ENCODE data around the gene HSPA14. TPM values are rescaled to one million over a fixed set of nuclear protein-coding genes. Genes with fewer than 3 reads are reported as not detected.

HSPA14 gene
- total RNA-seq, 1 donor from 2014 or later, result 10.1 TPM

DNA sequence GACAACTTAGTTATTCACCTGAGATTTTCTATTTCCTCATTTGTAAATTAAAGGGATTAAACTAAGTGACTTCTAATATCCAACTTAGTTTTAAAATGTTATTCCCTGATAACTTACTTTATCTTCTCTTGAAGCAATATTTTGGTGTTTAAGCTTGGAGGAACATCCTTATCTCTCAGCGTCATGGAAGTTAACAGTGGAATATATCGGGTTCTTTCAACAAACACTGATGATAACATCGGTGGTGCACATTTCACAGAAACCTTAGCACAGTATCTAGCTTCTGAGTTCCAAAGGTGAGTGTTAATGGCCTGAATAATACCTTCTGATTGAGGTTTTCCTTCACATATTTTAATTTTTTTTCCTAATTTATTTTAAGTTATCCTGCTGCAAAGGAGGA is 14.1 kb downstream of the HSPA14 start:
- Mint-ChIP-seq H3K9me3 (ENCODE audit: unreplicated experiment) (no peaks in the 10 kb centered on the region), H3K36me3 (ENCODE audit: unreplicated experiment) (no peaks in the 10 kb centered on the region), H3K27me3 (ENCODE audit: unreplicated experiment) (no peaks in the 10 kb centered on the region), H3K4me3 (ENCODE audit: unreplicated experiment) (no peak overlapping the region), H3K4me1 (ENCODE audit: low read depth, unreplicated experiment) (no peaks in the 10 kb centered on the region), H3K27ac (ENCODE audit: unreplicated experiment) (no peak overlapping the region)
- no peak for DNase-seq
- TF ChIP-seq, protein P1, sequence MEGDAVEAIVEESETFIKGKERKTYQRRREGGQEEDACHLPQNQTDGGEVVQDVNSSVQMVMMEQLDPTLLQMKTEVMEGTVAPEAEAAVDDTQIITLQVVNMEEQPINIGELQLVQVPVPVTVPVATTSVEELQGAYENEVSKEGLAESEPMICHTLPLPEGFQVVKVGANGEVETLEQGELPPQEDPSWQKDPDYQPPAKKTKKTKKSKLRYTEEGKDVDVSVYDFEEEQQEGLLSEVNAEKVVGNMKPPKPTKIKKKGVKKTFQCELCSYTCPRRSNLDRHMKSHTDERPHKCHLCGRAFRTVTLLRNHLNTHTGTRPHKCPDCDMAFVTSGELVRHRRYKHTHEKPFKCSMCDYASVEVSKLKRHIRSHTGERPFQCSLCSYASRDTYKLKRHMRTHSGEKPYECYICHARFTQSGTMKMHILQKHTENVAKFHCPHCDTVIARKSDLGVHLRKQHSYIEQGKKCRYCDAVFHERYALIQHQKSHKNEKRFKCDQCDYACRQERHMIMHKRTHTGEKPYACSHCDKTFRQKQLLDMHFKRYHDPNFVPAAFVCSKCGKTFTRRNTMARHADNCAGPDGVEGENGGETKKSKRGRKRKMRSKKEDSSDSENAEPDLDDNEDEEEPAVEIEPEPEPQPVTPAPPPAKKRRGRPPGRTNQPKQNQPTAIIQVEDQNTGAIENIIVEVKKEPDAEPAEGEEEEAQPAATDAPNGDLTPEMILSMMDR (IDR thresholded peaks at IDR 0.05; ENCODE audit: partially characterized antibody, unreplicated experiment), result no peak

DNA sequence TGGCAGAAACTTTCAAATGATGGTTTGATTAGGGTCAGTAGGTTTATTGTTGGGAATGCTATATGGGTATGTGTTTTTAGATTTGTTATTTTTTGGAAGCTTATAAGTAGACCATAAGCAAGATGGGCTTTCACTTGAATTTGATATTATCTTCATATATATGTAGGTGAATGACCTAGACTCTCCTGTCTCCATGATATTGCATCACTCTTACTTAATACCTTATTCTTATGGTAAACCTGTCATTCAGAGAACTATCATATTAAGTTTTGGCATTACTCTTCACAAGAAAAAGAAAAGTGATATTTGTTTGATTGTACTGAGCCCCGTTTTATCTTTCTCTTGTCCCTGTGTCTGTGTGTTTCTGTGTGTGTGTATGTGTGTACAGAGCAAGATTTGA is 17.3 kb downstream of the HSPA14 start:
- no peak overlapping the region for H3K4me3 Mint-ChIP-seq (ENCODE audit: unreplicated experiment)
- DNase-seq, result no peak
- H3K9me3 Mint-ChIP-seq (ENCODE audit: unreplicated experiment), result no peaks in the 10 kb centered on the region
- H3K27me3 Mint-ChIP-seq (ENCODE audit: unreplicated experiment), result no peaks in the 10 kb centered on the region
- no peak overlapping the region for H3K27ac Mint-ChIP-seq (ENCODE audit: unreplicated experiment)
- TF ChIP-seq, protein P1 (IDR thresholded peaks at IDR 0.05; ENCODE audit: partially characterized antibody, unreplicated experiment), result no peak
- H3K4me1 Mint-ChIP-seq (ENCODE audit: low read depth, unreplicated experiment), result no peaks in the 10 kb centered on the region
- H3K36me3 Mint-ChIP-seq (ENCODE audit: unreplicated experiment), result no peaks in the 10 kb centered on the region

DNA sequence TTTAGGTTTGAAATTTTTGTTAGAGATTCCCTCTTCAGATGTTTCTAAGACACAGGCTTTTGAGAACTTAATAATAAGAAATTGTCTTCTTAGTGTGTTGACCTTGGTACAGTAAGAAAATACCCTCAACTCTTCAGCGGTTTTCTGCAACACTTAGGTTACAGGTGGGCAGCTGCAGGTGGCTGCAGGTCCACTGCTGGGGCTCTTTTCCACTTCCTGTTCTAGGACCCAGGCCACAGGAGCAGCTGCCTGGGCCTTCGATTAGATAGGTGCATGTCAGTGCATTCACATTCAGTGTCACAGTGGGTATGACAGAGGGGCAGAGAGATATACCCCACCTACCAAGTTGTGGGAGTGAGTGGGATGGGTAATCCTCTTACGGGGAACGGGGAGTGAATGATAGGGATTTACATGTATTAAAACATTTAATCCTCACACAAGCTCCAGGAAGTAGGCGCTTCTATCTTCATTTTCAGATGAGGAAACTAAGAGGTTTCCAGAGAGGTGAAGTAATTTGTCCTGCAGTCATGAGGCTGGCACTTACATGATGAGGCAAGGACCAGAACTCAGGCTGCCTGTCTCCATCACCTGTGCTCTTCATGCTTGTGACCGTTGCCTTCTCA is 20.3 kb downstream of the HSPA14 start:
- H3K27me3 Mint-ChIP-seq (ENCODE audit: unreplicated experiment), result no peaks in the 10 kb centered on the region
- DNase-seq, result no peak
- H3K36me3 Mint-ChIP-seq (ENCODE audit: unreplicated experiment), result no peaks in the 10 kb centered on the region
- no peaks in the 10 kb centered on the region for H3K9me3 Mint-ChIP-seq (ENCODE audit: unreplicated experiment)
- H3K4me3 Mint-ChIP-seq (ENCODE audit: unreplicated experiment), result no peak overlapping the region
- H3K27ac Mint-ChIP-seq (ENCODE audit: unreplicated experiment), result no peak overlapping the region
- TF ChIP-seq, protein P1 (IDR thresholded peaks at IDR 0.05; ENCODE audit: partially characterized antibody, unreplicated experiment), result no peak
- no peaks in the 10 kb centered on the region for H3K4me1 Mint-ChIP-seq (ENCODE audit: low read depth, unreplicated experiment)

DNA sequence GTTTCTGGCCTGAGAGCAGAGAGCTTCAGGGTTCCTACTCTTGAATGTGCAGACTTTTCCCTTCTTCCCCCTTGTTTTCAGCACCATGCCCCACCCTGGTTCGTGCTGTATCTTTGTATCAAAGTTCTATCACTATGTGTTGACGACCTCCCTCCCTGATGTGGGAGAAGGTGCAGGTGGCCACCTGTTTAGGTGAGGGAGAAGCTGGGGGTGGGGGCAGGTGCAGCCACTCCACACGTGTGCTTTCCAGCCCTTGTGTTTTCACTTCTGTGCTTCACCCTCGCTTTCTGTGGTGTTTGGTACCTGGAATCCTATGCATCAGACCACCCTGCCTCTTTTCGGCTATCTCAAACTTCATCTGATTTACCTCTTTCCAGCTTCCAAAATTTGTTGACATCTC is 20.9 kb downstream of the HSPA14 start:
- no peak overlapping the region for H3K4me3 Mint-ChIP-seq (ENCODE audit: unreplicated experiment)
- H3K9me3 Mint-ChIP-seq (ENCODE audit: unreplicated experiment), result no peaks in the 10 kb centered on the region
- H3K36me3 Mint-ChIP-seq (ENCODE audit: unreplicated experiment), result no peaks in the 10 kb centered on the region
- TF ChIP-seq, protein P1 (IDR thresholded peaks at IDR 0.05; ENCODE audit: partially characterized antibody, unreplicated experiment), result no peak
- H3K4me1 Mint-ChIP-seq (ENCODE audit: low read depth, unreplicated experiment), result no peaks in the 10 kb centered on the region
- H3K27me3 Mint-ChIP-seq (ENCODE audit: unreplicated experiment), result no peaks in the 10 kb centered on the region
- DNase-seq, result no peak
- H3K27ac Mint-ChIP-seq (ENCODE audit: unreplicated experiment), result no peak overlapping the region

DNA sequence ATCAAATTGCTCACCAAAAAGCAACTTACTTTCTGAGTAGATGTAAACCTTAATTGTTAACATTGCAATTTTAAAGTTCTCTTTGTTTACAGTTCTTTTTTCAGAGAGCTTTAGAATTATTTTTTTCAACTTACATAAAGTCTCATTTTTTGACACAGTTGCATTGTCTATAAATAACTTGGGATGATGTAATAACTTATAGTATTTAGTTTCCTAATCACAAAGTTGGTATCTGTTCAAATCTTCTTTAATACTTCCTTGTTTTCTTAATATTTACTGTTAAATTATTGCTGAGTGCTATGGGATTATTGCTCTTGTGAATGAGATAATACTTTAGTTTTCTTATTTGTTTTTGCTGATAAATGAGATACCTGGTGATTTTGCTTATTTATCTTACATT is 21.7 kb downstream of the HSPA14 start:
- Mint-ChIP-seq H3K27ac (ENCODE audit: unreplicated experiment) (no peak overlapping the region), H3K36me3 (ENCODE audit: unreplicated experiment) (no peaks in the 10 kb centered on the region), H3K4me3 (ENCODE audit: unreplicated experiment) (no peak overlapping the region), H3K9me3 (ENCODE audit: unreplicated experiment) (no peaks in the 10 kb centered on the region), H3K27me3 (ENCODE audit: unreplicated experiment) (no peaks in the 10 kb centered on the region), H3K4me1 (ENCODE audit: low read depth, unreplicated experiment) (no peaks in the 10 kb centered on the region)
- TF ChIP-seq, protein P1 (IDR thresholded peaks at IDR 0.05; ENCODE audit: partially characterized antibody, unreplicated experiment), result no peak
- no peak for DNase-seq

Data from glutamatergic neuron (in vitro differentiated cells).